Transverse colon (tissue), 4 donors: ENCODE measurements around the gene TMPRSS5. TPM values are rescaled to one million over a fixed set of nuclear protein-coding genes. Genes with fewer than 3 reads are reported as not detected.

Experiments
- DNase-seq: peaks from one replicate; pipeline ENCODE4 v3.0.0-alpha.2; 2019
- H3K27ac ChIP-seq, 4 donors: fragments of 200-600 bp; sonication (generic); 2 replicates each; pipeline ENCODE4 v1.5.1; 2016 to 2018; ENCODE audit warnings: inconsistent platforms in 4 of 4
- H3K27me3 ChIP-seq: fragments of 200-600 bp; sonication (generic); 2 replicates; pipeline ENCODE4 v1.5.1; 2017; ENCODE audit warnings: inconsistent platforms
- H3K36me3 ChIP-seq, 4 donors: fragments of 200-600 bp; sonication (generic); 2 replicates each; pipeline ENCODE4 v1.5.1; 2017 to 2019; ENCODE audit warnings: inconsistent platforms in 4 of 4
- H3K4me1 ChIP-seq, 4 donors: fragments of 200-600 bp; sonication (generic); 2 replicates each; pipeline ENCODE4 v1.5.1; 2017 to 2020; ENCODE audit warnings: inconsistent platforms in 4 of 4
- H3K4me3 ChIP-seq, 4 donors: fragments of 200-600 bp; sonication (generic); 1 replicate in 1 of 4; 2 replicates in 3 of 4; pipeline versions ENCODE4 v1.5.1 to v1.6.1; 2017 to 2019; ENCODE audit warnings: inconsistent platforms in 4 of 4
- H3K9me3 ChIP-seq, 2 donors: fragments of 200-600 bp; sonication (generic); 2 replicates each; pipeline ENCODE4 v1.5.1; 2017 to 2019; ENCODE audit warnings: inconsistent platforms in 2 of 2
- CTCF ChIP-seq, 5 experiments: fragments of 200-600 bp in 3 of 5; fragments of 450-650 bp in 2 of 5; sonication (generic) in 3 of 5; IDR thresholded peaks; 1 replicate in 2 of 5; 2 replicates in 3 of 5; pipeline ENCODE4 v1.5.1; 2016 to 2017; ENCODE audit warnings: antibody characterized with exemption in 5 of 5, inconsistent platforms in 3 of 5, mild to moderate bottlenecking in 2 of 5, moderate library complexity in 1 of 5
- EP300 ChIP-seq: sonication (generic); formaldehyde crosslinking; IDR thresholded peaks from one replicate; pipeline ENCODE4 v1.6.1; 2017; ENCODE audit warnings: antibody characterized with exemption, low read depth
- POLR2A ChIP-seq: fragments of 450-650 bp; IDR thresholded peaks from one replicate; pipeline ENCODE4 v1.6.1; 2016; ENCODE audit warnings: antibody characterized with exemption, mild to moderate bottlenecking, moderate library complexity
- POLR2AphosphoS5 ChIP-seq, 3 donors: sonication (generic); formaldehyde crosslinking; IDR thresholded peaks; one replicate each; pipeline ENCODE4 v1.6.1; 2016; ENCODE audit warnings: antibody characterized with exemption in 3 of 3
- WGBS, 2 donors: methylation state at CpG; one replicate each; pipeline ENCODE4 v1.1.5; 2018; ENCODE audit warnings: low coverage in 1 of 2; 5-methylcytosine and 5-hydroxymethylcytosine counted together
- in situ Hi-C, 4 donors: fragments of 200-750 bp; cut with MboI; loops; one replicate each; pipeline versions ENCODE4 v1.15.0 to v1.15.1; 2017; ENCODE audit warnings: low sequenced_read_pairs in 3 of 4, low pct_ligation_motif_present in 1 of 4, low pct_unique_long_range_greater_than_20kb in 1 of 4
- intact Hi-C: fragments of 100-400 bp; cut with DNase I; formaldehyde crosslinking; loops from one replicate; pipeline ENCODE4 v1.15.1; 2023; ENCODE audit warnings: low total_unique reads
- total RNA-seq, 4 donors: library from RNA; depleted of rRNA; stranded (reverse); fragments of >200 nt; gene quantifications; one replicate each; pipeline ENCODE4 v1.1.0, GENCODE V29; 2016

The TMPRSS5 gene
- total RNA-seq, 4 donors from 2014 or later, result 0.27 to 0.79 TPM; not detected in 2

- no peaks in the 10 kb centered on the region for H3K4me1 ChIP-seq
- H3K36me3 ChIP-seq, result no peaks in the 10 kb centered on the region
- no peak for TF ChIP-seq POLR2A
- no peak for TF ChIP-seq CTCF (IDR thresholded peaks at IDR 0.05)
- no peak for TF ChIP-seq EP300
- TF ChIP-seq POLR2AphosphoS5 (IDR thresholded peaks at IDR 0.05), result no peak
- no peaks in the 10 kb centered on the region for H3K9me3 ChIP-seq
- H3K4me3 ChIP-seq, result no peak overlapping the region
- in situ Hi-C loops (no loop called here), intact Hi-C loops (no loop called here)
- no peak overlapping the region for H3K27ac ChIP-seq
- 67 to 83% methylated on average over 1 to 3 of the region's 3 CpGs for WGBS, 2 donors
- H3K27me3 ChIP-seq, result no peaks in the 10 kb centered on the region
- DNase-seq, result no peak
Measured at GRCh38 chr11:113644605-113645004, 61.5 kb downstream of the TMPRSS5 start.

GRCh38 chr11:113643701-113644100 is 62.4 kb downstream of the TMPRSS5 start:
- Histone ChIP-seq H3K4me3 (no peak overlapping the region), H3K27ac (no peak overlapping the region), H3K27me3 (no peaks in the 10 kb centered on the region), H3K9me3 (no peaks in the 10 kb centered on the region), H3K36me3 (no peaks in the 10 kb centered on the region), H3K4me1 (no peaks in the 10 kb centered on the region)
- in situ Hi-C loops, result no loop called here
- DNase-seq, result no peak
- intact Hi-C loops, result no loop called here
- WGBS, 2 donors, result 75% methylated on average over 5 of the region's 5 CpGs; no CpG with 5 or more reads in 1 of the 2 donors
- TF ChIP-seq POLR2A (no peak), CTCF (IDR thresholded peaks at IDR 0.05) (no peak)

- H3K36me3 ChIP-seq, result no peaks in the 10 kb centered on the region
- no peak overlapping the region for H3K4me3 ChIP-seq
- no peak for DNase-seq
- no peaks in the 10 kb centered on the region for H3K4me1 ChIP-seq
- H3K9me3 ChIP-seq, result no peaks in the 10 kb centered on the region
- intact Hi-C loops (no loop called here), in situ Hi-C loops (no loop called here)
- H3K27me3 ChIP-seq, result no peaks in the 10 kb centered on the region
- WGBS, 2 donors, result 60 to 75% methylated on average over 5 to 7 of the region's 7 CpGs
- TF ChIP-seq CTCF (IDR thresholded peaks at IDR 0.05), result no peak
- no peak for TF ChIP-seq EP300
- no peak for TF ChIP-seq POLR2AphosphoS5 (IDR thresholded peaks at IDR 0.05)
- TF ChIP-seq POLR2A, result no peak
- H3K27ac ChIP-seq, result no peak overlapping the region
Measured at GRCh38 chr11:113643006-113643585, 63.0 kb downstream of the TMPRSS5 start.

GRCh38 chr11:113642090-113642489 is 64.0 kb downstream of the TMPRSS5 start:
- H3K4me1 ChIP-seq, result no peaks in the 10 kb centered on the region
- TF ChIP-seq POLR2A (no peak), EP300 (no peak), CTCF (IDR thresholded peaks at IDR 0.05) (no peak), POLR2AphosphoS5 (IDR thresholded peaks at IDR 0.05) (no peak)
- no peaks in the 10 kb centered on the region for H3K36me3 ChIP-seq
- intact Hi-C loops (no loop called here), in situ Hi-C loops (no loop called here)
- no peak for DNase-seq
- H3K27me3 ChIP-seq, result no peaks in the 10 kb centered on the region
- no peak overlapping the region for H3K4me3 ChIP-seq
- no peak overlapping the region for H3K27ac ChIP-seq
- no peaks in the 10 kb centered on the region for H3K9me3 ChIP-seq
- 92 to 95% methylated on average over 1 of the region's 1 CpG for WGBS, 2 donors
